Measurements from ENCODE around the gene UFM1. TPM values are rescaled to one million over a fixed set of nuclear protein-coding genes. Genes with fewer than 3 reads are reported as not detected.
"Not testable (repeated sequence)": the region's sequence is repeated elsewhere in the genome, so short reads cannot be mapped to it uniquely, and the experiment has no call there.

Gene UFM1
- total RNA-seq, 1 experiment from 2014 or later: 34.6 TPM

- in situ Hi-C loops (cut with HindIII; ENCODE audit: low pct_unique_long_range_greater_than_20kb, low sequenced_read_pairs) (no loop called here), intact Hi-C loops (cut with micrococcal nuclease; ENCODE audit: unreplicated experiment) (no loop called here)
- BruUV-seq (replicated peaks): no TSS peak
- no peak overlapping the region for H3K4me3 ChIP-seq (ENCODE audit: low read depth in 2 of 2, low read length in 2 of 2)
- no peaks in the 10 kb centered on the region for H3K36me3 ChIP-seq (ENCODE audit: control insufficient read depth, insufficient read depth, low read length)
- no peaks in the 10 kb centered on the region for H3K27me3 ChIP-seq (ENCODE audit: control insufficient read depth, insufficient read depth, low read length)
- TF ChIP-seq POLR2AphosphoS5 (IDR thresholded peaks at IDR 0.05; ENCODE audit: low read depth, low read length): no peak
- no peak for TF ChIP-seq SIN3A (IDR thresholded peaks at IDR 0.05; ENCODE audit: borderline replicate concordance, insufficient read depth, low read depth, low read length)
- TF ChIP-seq TCF7L2 (IDR thresholded peaks at IDR 0.05; ENCODE audit: low read depth, low read length): no peak
- TF ChIP-seq CTCF (IDR thresholded peaks at IDR 0.05): no peak
- no peak for TF ChIP-seq REST (IDR thresholded peaks at IDR 0.05; ENCODE audit: insufficient read depth in 1 of 2, low read depth in 2 of 2, low read length in 1 of 2)
- H3K27ac ChIP-seq (ENCODE audit: low read length): no peak overlapping the region
- H3K9me3 ChIP-seq (ENCODE audit: control insufficient read depth, insufficient read depth, low read depth, low read length): no peaks in the 10 kb centered on the region
- DNase-seq (ENCODE audit: low read depth, low spot score) (no peak), ATAC-seq (no peak)
- no peaks in the 10 kb centered on the region for H3K4me1 ChIP-seq (ENCODE audit: control insufficient read depth, insufficient read depth, low read length)
- ChIA-PET CTCF (no interaction called here), POLR2A (no interaction called here)
These were observed 40.3 kb upstream of the UFM1 start for GRCh38 chr13:38309397-38309796.

- POLR2A ChIA-PET; BruUV-seq (replicated peaks); H3K4me1 ChIP-seq (ENCODE audit: control insufficient read depth, insufficient read depth, low read length); H3K36me3 ChIP-seq (ENCODE audit: control insufficient read depth, insufficient read depth, low read length); in situ Hi-C loops (cut with HindIII; ENCODE audit: low pct_unique_long_range_greater_than_20kb, low sequenced_read_pairs); DNase-seq (ENCODE audit: low read depth, low spot score); H3K27me3 ChIP-seq (ENCODE audit: control insufficient read depth, insufficient read depth, low read length); H3K4me3 ChIP-seq (ENCODE audit: low read depth in 2 of 2, low read length in 2 of 2); intact Hi-C loops (cut with micrococcal nuclease; ENCODE audit: unreplicated experiment); ATAC-seq; H3K9me3 ChIP-seq (ENCODE audit: control insufficient read depth, insufficient read depth, low read depth, low read length); CTCF ChIA-PET; H3K27ac ChIP-seq (ENCODE audit: low read length): not testable (repeated sequence)
These were observed 38.5 kb upstream of the UFM1 start for GRCh38 chr13:38311175-38311574.

- Histone ChIP-seq H3K36me3 (ENCODE audit: control insufficient read depth, insufficient read depth, low read length) (no peaks in the 10 kb centered on the region), H3K9me3 (ENCODE audit: control insufficient read depth, insufficient read depth, low read depth, low read length) (no peaks in the 10 kb centered on the region), H3K4me3 (ENCODE audit: low read depth in 2 of 2, low read length in 2 of 2) (no peak overlapping the region), H3K4me1 (ENCODE audit: control insufficient read depth, insufficient read depth, low read length) (no peaks in the 10 kb centered on the region), H3K27ac (ENCODE audit: low read length) (no peak overlapping the region), H3K27me3 (ENCODE audit: control insufficient read depth, insufficient read depth, low read length) (no peaks in the 10 kb centered on the region)
- CTCF ChIA-PET: no interaction called here
- ATAC-seq: no peak
- DNase-seq (ENCODE audit: low read depth, low spot score): no peak
- in situ Hi-C loops (cut with HindIII; ENCODE audit: low pct_unique_long_range_greater_than_20kb, low sequenced_read_pairs) (no loop called here), intact Hi-C loops (cut with micrococcal nuclease; ENCODE audit: unreplicated experiment) (no loop called here)
- TF ChIP-seq REST (IDR thresholded peaks at IDR 0.05; ENCODE audit: insufficient read depth in 1 of 2, low read depth in 2 of 2, low read length in 1 of 2) (no peak), CTCF (IDR thresholded peaks at IDR 0.05) (no peak), TCF7L2 (IDR thresholded peaks at IDR 0.05; ENCODE audit: low read depth, low read length) (no peak), POLR2AphosphoS5 (IDR thresholded peaks at IDR 0.05; ENCODE audit: low read depth, low read length) (no peak)
- BruUV-seq (replicated peaks): no TSS peak
- POLR2A ChIA-PET: no interaction called here
These were observed 33.5 kb upstream of the UFM1 start for GRCh38 chr13:38316129-38316528.

Data from Panc1 (cell line).